ENCODE data around the gene SLC25A43. TPM values are rescaled to one million over a fixed set of nuclear protein-coding genes. Genes with fewer than 3 reads are reported as not detected.

Gene SLC25A43
- total and polyA plus RNA-seq, 9 of the 15 experiments (the other 6 are each of a cell fraction or from before 2014, with no cell fraction given): 1.3 to 8.4 (median 4.0) TPM

DNA sequence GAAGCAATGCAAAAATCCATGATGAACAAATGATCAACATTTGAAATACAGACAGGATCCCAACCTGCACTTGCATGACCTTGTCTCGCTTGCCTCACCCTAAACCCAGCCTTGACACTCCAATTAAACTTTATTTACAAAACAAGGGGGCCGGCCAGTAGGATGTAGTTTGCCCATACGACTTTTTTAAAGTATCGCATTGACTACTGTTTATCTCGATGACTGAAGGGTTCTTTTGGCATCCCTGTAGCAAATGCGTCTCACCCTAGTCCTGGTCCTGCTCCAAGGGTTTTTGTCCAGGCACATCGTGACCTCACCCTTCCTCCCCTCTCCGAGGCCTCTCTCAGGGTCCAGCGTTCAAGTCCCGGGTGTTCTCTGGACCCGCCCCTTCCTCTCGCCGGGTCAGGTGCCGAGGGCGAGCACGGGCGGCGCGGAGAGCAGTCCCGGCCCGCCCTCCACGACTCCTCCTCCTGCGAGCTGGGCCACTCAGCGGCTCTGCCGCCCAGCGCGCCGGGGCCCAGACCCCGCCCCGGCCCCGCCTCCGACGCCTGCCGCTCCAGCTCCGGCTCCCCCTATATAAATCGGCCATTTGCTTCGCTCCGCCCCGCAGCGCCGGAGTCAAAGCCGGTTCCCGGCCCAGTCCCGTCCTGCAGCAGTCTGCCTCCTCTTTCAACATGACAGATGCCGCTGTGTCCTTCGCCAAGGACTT, 68.9 kb downstream of the SLC25A43 start, which contains the start of gene SLC25A5 (continued):
- TF ChIP-seq, protein P1, sequence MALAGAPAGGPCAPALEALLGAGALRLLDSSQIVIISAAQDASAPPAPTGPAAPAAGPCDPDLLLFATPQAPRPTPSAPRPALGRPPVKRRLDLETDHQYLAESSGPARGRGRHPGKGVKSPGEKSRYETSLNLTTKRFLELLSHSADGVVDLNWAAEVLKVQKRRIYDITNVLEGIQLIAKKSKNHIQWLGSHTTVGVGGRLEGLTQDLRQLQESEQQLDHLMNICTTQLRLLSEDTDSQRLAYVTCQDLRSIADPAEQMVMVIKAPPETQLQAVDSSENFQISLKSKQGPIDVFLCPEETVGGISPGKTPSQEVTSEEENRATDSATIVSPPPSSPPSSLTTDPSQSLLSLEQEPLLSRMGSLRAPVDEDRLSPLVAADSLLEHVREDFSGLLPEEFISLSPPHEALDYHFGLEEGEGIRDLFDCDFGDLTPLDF (CRISPR knock-in tag; IDR thresholded peaks at IDR 0.05): peak; percentile 35; the same call in 1 of the 2 replicates
- TF ChIP-seq MAFF (IDR thresholded peaks at IDR 0.05; ENCODE audit: low read length) (no peak), NELFE (IDR thresholded peaks at IDR 0.05; ENCODE audit: insufficient read depth, insufficient read length) (no peak), ESRRA (IDR thresholded peaks at IDR 0.05; ENCODE audit: borderline replicate concordance, low read depth) (peak; percentile 7; the same call in 1 of the 2 replicates), SIX5 (IDR thresholded peaks at IDR 0.05; ENCODE audit: borderline replicate concordance in 1 of 2, insufficient read depth in 1 of 2, low read depth in 1 of 2, low read length in 2 of 2) (no peak), MEF2D (tag; conservative IDR thresholded peaks at IDR 0.05; ENCODE audit: low read depth) (no peak), JUNB (CRISPR knock-in tag; conservative IDR thresholded peaks at IDR 0.05) (no peak), RBM15 (IDR thresholded peaks at IDR 0.05; ENCODE audit: insufficient read depth, low read length) (no peak), LARP7 (IDR thresholded peaks at IDR 0.05) (no peak), POLR3A (IDR thresholded peaks at IDR 0.05; ENCODE audit: borderline replicate concordance, extremely low read depth, insufficient read depth, insufficient read length) (no peak), FOXK2 (conservative IDR thresholded peaks at IDR 0.05 in 1 of 2, IDR thresholded peaks at IDR 0.05 in 1 of 2; ENCODE audit: low read depth in 2 of 2) (0 out of 4 replicates have a peak, but pooled peaks of 1 of the 2 experiments have one; percentile 16), FUS (optimal IDR thresholded peaks at IDR 0.05; ENCODE audit: low read depth, low read length) (no peak), ZFX (CRISPR knock-in tag; IDR thresholded peaks at IDR 0.05) (0 out of 2 replicates have a peak, but pooled peaks have one; percentile 84), SNRNP70 (optimal IDR thresholded peaks at IDR 0.05; ENCODE audit: low read depth, low read length) (no peak), EP300 (IDR thresholded peaks at IDR 0.05; ENCODE audit: low read length) (0 out of 2 replicates have a peak, but pooled peaks have one; percentile 4), ARHGAP35 (IDR thresholded peaks at IDR 0.05; ENCODE audit: partially characterized antibody) (no peak), U2AF2 (optimal IDR thresholded peaks at IDR 0.05; ENCODE audit: low read depth, low read length) (no peak)
- TF ChIP-seq, protein P2, sequence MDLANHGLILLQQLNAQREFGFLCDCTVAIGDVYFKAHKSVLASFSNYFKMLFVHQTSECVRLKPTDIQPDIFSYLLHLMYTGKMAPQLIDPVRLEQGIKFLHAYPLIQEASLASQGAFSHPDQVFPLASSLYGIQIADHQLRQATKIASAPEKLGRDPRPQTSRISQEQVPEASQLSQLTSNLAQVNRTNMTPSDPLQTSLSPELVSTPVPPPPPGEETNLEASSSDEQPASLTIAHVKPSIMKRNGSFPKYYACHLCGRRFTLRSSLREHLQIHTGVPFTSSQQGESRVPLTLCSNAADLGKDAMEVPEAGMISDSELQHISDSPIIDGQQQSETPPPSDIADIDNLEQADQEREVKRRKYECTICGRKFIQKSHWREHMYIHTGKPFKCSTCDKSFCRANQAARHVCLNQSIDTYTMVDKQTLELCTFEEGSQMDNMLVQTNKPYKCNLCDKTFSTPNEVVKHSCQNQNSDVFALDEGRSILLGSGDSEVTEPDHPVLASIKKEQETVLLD (IDR thresholded peaks at IDR 0.05): no peak
- TF ChIP-seq, protein P3, sequence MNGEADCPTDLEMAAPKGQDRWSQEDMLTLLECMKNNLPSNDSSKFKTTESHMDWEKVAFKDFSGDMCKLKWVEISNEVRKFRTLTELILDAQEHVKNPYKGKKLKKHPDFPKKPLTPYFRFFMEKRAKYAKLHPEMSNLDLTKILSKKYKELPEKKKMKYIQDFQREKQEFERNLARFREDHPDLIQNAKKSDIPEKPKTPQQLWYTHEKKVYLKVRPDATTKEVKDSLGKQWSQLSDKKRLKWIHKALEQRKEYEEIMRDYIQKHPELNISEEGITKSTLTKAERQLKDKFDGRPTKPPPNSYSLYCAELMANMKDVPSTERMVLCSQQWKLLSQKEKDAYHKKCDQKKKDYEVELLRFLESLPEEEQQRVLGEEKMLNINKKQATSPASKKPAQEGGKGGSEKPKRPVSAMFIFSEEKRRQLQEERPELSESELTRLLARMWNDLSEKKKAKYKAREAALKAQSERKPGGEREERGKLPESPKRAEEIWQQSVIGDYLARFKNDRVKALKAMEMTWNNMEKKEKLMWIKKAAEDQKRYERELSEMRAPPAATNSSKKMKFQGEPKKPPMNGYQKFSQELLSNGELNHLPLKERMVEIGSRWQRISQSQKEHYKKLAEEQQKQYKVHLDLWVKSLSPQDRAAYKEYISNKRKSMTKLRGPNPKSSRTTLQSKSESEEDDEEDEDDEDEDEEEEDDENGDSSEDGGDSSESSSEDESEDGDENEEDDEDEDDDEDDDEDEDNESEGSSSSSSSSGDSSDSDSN (IDR thresholded peaks at IDR 0.05; ENCODE audit: borderline replicate concordance in 1 of 2, low read depth in 2 of 2, low read length in 2 of 2): 0 out of 4 replicates have a peak, but pooled peaks of 1 of the 2 experiments have one; percentile 25
- TF ChIP-seq, protein P4, sequence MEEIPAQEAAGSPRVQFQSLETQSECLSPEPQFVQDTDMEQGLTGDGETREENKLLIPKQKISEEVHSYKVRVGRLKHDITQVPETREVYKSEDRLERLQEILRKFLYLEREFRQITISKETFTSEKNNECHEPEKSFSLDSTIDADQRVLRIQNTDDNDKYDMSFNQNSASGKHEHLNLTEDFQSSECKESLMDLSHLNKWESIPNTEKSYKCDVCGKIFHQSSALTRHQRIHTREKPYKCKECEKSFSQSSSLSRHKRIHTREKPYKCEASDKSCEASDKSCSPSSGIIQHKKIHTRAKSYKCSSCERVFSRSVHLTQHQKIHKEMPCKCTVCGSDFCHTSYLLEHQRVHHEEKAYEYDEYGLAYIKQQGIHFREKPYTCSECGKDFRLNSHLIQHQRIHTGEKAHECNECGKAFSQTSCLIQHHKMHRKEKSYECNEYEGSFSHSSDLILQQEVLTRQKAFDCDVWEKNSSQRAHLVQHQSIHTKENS (CRISPR knock-in tag; IDR thresholded peaks at IDR 0.05): no peak
